ENCODE data around the gene CDKAL1. TPM values are rescaled to one million over a fixed set of nuclear protein-coding genes. Genes with fewer than 3 reads are reported as not detected.

The CDKAL1 gene
- total RNA-seq, 2 donors from 2014 or later, result 23.5 to 26.4 TPM

DNA sequence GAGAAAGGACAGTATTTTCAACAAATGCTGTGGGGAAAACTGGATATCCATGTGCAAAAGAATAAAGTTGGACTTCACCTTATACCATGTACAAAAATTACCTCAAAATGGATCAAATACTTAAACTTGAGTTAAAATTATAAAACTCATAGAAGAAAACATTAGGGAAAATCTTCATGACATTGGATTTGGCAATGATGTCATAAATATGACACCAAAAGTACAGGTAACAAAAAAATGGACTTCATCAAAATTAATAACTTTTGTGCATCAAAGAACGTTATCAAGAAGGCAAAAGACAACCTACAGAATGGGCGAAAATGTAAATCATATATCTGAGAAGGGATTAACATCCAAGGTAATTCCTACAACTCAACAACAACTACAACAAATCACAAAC, 704.0 kb downstream of the CDKAL1 start:
- TF ChIP-seq, protein P1, sequence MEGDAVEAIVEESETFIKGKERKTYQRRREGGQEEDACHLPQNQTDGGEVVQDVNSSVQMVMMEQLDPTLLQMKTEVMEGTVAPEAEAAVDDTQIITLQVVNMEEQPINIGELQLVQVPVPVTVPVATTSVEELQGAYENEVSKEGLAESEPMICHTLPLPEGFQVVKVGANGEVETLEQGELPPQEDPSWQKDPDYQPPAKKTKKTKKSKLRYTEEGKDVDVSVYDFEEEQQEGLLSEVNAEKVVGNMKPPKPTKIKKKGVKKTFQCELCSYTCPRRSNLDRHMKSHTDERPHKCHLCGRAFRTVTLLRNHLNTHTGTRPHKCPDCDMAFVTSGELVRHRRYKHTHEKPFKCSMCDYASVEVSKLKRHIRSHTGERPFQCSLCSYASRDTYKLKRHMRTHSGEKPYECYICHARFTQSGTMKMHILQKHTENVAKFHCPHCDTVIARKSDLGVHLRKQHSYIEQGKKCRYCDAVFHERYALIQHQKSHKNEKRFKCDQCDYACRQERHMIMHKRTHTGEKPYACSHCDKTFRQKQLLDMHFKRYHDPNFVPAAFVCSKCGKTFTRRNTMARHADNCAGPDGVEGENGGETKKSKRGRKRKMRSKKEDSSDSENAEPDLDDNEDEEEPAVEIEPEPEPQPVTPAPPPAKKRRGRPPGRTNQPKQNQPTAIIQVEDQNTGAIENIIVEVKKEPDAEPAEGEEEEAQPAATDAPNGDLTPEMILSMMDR (conservative IDR thresholded peaks at IDR 0.05), result no peak
- no peak overlapping the region for H3K27ac Mint-ChIP-seq
- no peak overlapping the region for H3K27ac ChIP-seq (ENCODE audit: low read depth, low read length)

DNA sequence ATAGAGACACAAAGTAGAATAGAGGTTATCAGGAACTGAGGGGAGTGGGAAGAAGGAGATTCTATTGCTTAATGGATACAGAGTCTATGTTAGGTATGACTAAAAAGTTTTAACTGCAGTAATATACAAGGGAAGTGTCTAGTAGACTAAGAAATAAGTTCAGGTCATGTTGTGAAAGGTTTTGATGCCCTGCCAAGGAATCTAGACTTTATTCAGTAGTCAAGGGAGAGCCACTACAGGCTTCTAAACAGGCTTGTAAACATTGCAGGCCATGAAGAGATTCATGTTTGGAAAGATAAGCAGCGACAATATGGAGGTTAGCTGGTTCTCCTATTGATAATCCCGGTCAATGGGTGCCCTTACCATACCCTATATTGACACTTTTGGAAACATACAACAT, 706.5 kb downstream of the CDKAL1 start:
- H3K9me3 ChIP-seq (ENCODE audit: control insufficient read depth, low read length), result peaks cover 26% of the 10 kb centered on the region
- H3K27me3 Mint-ChIP-seq (ENCODE audit: insufficient read depth), result no peaks in the 10 kb centered on the region
- WGBS, 2 experiments (ENCODE audit: insufficient coverage in 1 of 2, insufficient read length in 1 of 2), result 85% methylated on average over 2 of the region's 2 CpGs; no CpG with 5 or more reads in 1 of the 2 experiments
- peaks cover 12% of the 10 kb centered on the region for H3K36me3 Mint-ChIP-seq (ENCODE audit: low read depth)
- H3K4me1 ChIP-seq (ENCODE audit: control insufficient read depth, insufficient read depth, low read length), result peaks cover under 1% of the 10 kb centered on the region
- no peak overlapping the region for H3K27ac Mint-ChIP-seq
- no peaks in the 10 kb centered on the region for H3K36me3 ChIP-seq (ENCODE audit: control insufficient read depth, insufficient read depth, low read length)
- no peak overlapping the region for H3K27ac ChIP-seq (ENCODE audit: low read depth, low read length)
- no peak overlapping the region for H3K9ac ChIP-seq (ENCODE audit: extremely low read depth, low read length, poor library complexity, severe bottlenecking)
- H3K4me1 Mint-ChIP-seq, result peaks cover 27% of the 10 kb centered on the region
- no peak for DNase-seq
- no peak overlapping the region for H3K4me3 ChIP-seq (ENCODE audit: low read length)
- H3K27me3 ChIP-seq (ENCODE audit: control insufficient read depth, insufficient read depth, low read length, poor library complexity, severe bottlenecking), result no peaks in the 10 kb centered on the region
- TF ChIP-seq, protein P1 (conservative IDR thresholded peaks at IDR 0.05), result no peak
- H3K4me3 Mint-ChIP-seq, result no peak overlapping the region
- peaks cover 29% of the 10 kb centered on the region for H3K9me3 Mint-ChIP-seq

More for the DNA sequence above, 704.0 kb downstream of the CDKAL1 start:
- Histone ChIP-seq H3K4me1 (ENCODE audit: control insufficient read depth, insufficient read depth, low read length) (peaks cover 3% of the 10 kb centered on the region), H3K36me3 (ENCODE audit: control insufficient read depth, insufficient read depth, low read length) (peaks cover 6% of the 10 kb centered on the region), H3K4me3 (ENCODE audit: low read length) (no peak overlapping the region), H3K27me3 (ENCODE audit: control insufficient read depth, insufficient read depth, low read length, poor library complexity, severe bottlenecking) (no peaks in the 10 kb centered on the region), H3K9ac (ENCODE audit: extremely low read depth, low read length, poor library complexity, severe bottlenecking) (no peak overlapping the region), H3K9me3 (ENCODE audit: control insufficient read depth, low read length) (peaks cover 43% of the 10 kb centered on the region)
- Mint-ChIP-seq H3K4me3 (no peak overlapping the region), H3K9me3 (peaks cover 50% of the 10 kb centered on the region), H3K27me3 (ENCODE audit: insufficient read depth) (no peaks in the 10 kb centered on the region), H3K36me3 (ENCODE audit: low read depth) (peaks cover 32% of the 10 kb centered on the region), H3K4me1 (peaks cover 22% of the 10 kb centered on the region)
- WGBS, 2 experiments (ENCODE audit: insufficient coverage in 1 of 2, insufficient read length in 1 of 2), result no CpG with 5 or more reads among the region's 2 CpGs
- DNase-seq, result no peak

DNA sequence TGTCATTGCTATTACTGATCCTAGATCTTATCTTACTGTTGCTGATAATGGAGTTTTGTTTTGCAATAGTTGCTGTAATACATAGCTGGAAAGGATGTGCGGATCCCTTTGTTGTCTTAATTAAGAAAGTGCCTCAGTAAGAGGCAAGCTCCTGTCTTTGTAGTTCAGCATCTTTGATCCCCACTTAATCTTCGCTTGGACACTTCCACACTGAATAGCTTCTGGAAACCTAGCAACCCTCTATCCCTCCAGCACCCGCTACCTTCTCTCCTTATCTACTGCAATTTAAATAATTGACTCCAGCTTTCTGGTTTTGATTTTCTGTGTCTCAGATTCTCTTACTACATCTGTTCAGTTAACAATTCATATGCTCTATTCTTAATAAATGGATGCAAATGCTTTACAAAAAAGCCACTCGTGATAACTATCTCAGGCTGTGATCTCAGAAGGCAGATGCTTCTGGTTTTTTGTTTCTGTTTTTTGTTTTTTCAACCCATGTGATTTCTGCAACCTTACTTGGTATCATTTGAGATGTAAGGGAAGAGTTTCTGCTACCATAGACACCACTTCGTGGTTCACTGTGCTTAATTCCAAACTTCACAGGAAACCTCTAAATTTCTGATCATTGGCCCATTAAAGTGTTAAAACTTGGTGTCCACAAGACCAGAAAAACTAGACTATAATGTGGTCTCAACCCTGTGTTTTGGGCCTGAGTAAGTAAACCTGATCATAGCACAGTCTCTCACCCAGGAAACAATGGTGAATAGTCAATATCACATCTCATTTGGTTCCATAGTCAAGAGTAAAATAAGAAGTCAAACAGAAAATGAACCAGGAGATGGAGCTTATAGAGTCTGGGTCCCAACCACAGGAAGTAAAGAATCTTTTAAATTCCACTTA, 707.2 kb downstream of the CDKAL1 start:
- peaks cover 28% of the 10 kb centered on the region for H3K4me1 Mint-ChIP-seq
- no peaks in the 10 kb centered on the region for H3K27me3 ChIP-seq (ENCODE audit: control insufficient read depth, insufficient read depth, low read length, poor library complexity, severe bottlenecking)
- no peaks in the 10 kb centered on the region for H3K36me3 ChIP-seq (ENCODE audit: control insufficient read depth, insufficient read depth, low read length)
- no peak for DNase-seq
- TF ChIP-seq, protein P1 (conservative IDR thresholded peaks at IDR 0.05), result no peak
- WGBS, 2 experiments (ENCODE audit: insufficient coverage in 1 of 2, insufficient read length in 1 of 2), result 65 to 90% methylated on average over 5 of the region's 5 CpGs
- peaks cover 12% of the 10 kb centered on the region for H3K36me3 Mint-ChIP-seq (ENCODE audit: low read depth)
- H3K27ac ChIP-seq (ENCODE audit: low read depth, low read length), result peak overlapping the region; percentile 7
- H3K4me3 ChIP-seq (ENCODE audit: low read length), result no peak overlapping the region
- peaks cover 29% of the 10 kb centered on the region for H3K9me3 Mint-ChIP-seq
- no peaks in the 10 kb centered on the region for H3K4me1 ChIP-seq (ENCODE audit: control insufficient read depth, insufficient read depth, low read length)
- peaks cover 26% of the 10 kb centered on the region for H3K9me3 ChIP-seq (ENCODE audit: control insufficient read depth, low read length)
- H3K9ac ChIP-seq (ENCODE audit: extremely low read depth, low read length, poor library complexity, severe bottlenecking), result no peak overlapping the region
- H3K4me3 Mint-ChIP-seq, result no peak overlapping the region
- H3K27me3 Mint-ChIP-seq (ENCODE audit: insufficient read depth), result no peaks in the 10 kb centered on the region
- H3K27ac Mint-ChIP-seq, result no peak overlapping the region

Measured in endodermal cell (in vitro differentiated cells).